Measurements from ENCODE around the gene GTPBP4. TPM values are rescaled to one million over a fixed set of nuclear protein-coding genes. Genes with fewer than 3 reads are reported as not detected.
"Not testable (repeated sequence)": the region's sequence is repeated elsewhere in the genome, so short reads cannot be mapped to it uniquely, and the experiment has no call there.

Gene GTPBP4
- total and polyA plus RNA-seq, 11 donors: 13.3 to 52.0 (median 28.8) TPM

DNA sequence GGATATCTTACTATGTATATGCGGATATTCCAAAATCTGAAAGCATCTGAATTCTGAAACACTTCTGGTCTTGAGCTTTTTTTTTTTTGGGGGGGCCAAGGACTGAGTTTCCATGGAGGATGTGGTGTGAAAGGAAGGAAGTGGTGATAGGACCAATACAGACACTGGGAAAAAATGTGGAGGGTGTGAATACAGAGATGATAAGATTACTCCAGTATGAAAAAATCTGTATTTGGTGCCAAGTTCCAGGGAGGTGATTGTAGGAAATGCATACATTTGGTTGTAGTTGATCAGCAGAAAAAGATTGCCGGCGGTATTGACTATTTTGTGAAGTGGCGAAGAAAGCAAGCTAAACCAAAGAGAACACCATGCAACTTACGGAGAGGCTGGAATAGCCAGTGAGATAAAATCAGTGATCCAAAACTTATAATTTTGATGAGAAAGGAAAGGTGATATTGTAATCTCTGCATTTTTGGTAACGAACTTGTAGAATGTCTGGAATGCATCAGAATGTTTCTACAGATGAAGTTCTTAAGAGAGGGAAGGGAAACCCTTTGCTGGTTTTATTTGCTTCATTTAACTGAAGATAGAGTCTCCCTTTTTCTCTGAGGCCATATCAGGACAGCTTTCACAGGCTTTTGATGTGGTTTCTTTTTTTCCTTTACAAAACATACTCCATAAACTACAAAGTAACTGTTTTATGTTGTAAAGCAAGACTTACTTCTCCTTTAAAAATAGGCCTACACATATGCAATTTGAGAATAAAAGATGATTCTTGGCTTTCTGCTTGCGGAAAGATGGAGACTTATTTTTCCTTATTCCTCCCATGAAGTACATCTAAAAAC, 73.9 kb downstream of the GTPBP4 start:
- no peaks in the 10 kb centered on the region for H3K27me3 ChIP-seq
- DNase-seq (no peak), ATAC-seq (no peak)
- peak overlapping the region in 1 of 12 donors; percentile 73 for H3K27ac ChIP-seq
- H3K4me1 ChIP-seq: peaks cover 0 to 64% (median 35%) of the 10 kb centered on the region in 12 donors
- H3K4me3 ChIP-seq: no peak overlapping the region
- H3K36me3 ChIP-seq: peaks cover 0 to 24% (median 6%) of the 10 kb centered on the region in 9 donors
- WGBS, 4 donors: 73 to 77% (median 75%) methylated on average over 7 of the region's 7 CpGs
- TF ChIP-seq CTCF (IDR thresholded peaks at IDR 0.05) (no peak), POLR2A (IDR thresholded peaks at IDR 0.05) (no peak)
- intact Hi-C loops (cut with DNase I): no loop called here
- H3K9me3 ChIP-seq: no peaks in the 10 kb centered on the region

- no peaks in the 10 kb centered on the region for H3K27me3 ChIP-seq
- peaks cover 0 to 24% (median 6%) of the 10 kb centered on the region in 9 donors for H3K36me3 ChIP-seq
- DNase-seq (no peak), ATAC-seq (peak in 3 of 4 donors; percentile 18 to 49 (median 45))
- 57 to 70% (median 64%) methylated on average over 7 of the region's 7 CpGs for WGBS, 4 donors
- intact Hi-C loops (cut with DNase I): no loop called here
- peaks cover 0 to 53% (median 29%) of the 10 kb centered on the region in 12 donors for H3K4me1 ChIP-seq
- no peak for TF ChIP-seq POLR2A (IDR thresholded peaks at IDR 0.05)
- no peak for TF ChIP-seq CTCF (IDR thresholded peaks at IDR 0.05)
- peak overlapping the region in 1 of 12 donors; percentile 73 for H3K27ac ChIP-seq
- no peak overlapping the region for H3K4me3 ChIP-seq
- H3K9me3 ChIP-seq: no peaks in the 10 kb centered on the region
Observed at GRCh38 chr10:1063232-1063865, 75.1 kb downstream of the GTPBP4 start.

DNA sequence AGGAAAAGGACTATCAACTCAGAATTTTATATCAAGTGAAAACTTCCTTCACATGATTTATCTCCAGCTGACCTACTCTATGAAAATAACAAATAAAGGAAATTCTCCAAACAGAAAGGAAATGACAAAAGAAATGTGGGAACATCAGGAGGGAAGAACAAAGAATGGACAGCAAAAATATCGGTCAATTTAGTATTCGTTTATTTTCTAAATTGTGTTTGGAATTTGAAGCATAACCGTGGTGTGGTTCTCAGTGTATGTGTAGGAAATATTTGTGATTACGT, 76.7 kb downstream of the GTPBP4 start:
- H3K27ac ChIP-seq: no peak overlapping the region
- no peak for TF ChIP-seq CTCF (IDR thresholded peaks at IDR 0.05)
- TF ChIP-seq POLR2A (IDR thresholded peaks at IDR 0.05): no peak
- no peaks in the 10 kb centered on the region for H3K27me3 ChIP-seq
- no peak for ATAC-seq
- WGBS, 4 donors: 74 to 84% (median 78%) methylated on average over 4 of the region's 4 CpGs
- intact Hi-C loops (cut with DNase I): no loop called here
- no peak for DNase-seq
- H3K4me1 ChIP-seq: peaks cover 0 to 47% (median 22%) of the 10 kb centered on the region in 12 donors
- H3K36me3 ChIP-seq: peaks cover 0 to 15% (median 6%) of the 10 kb centered on the region in 9 donors
- H3K9me3 ChIP-seq: no peaks in the 10 kb centered on the region
- H3K4me3 ChIP-seq: no peak overlapping the region

DNA sequence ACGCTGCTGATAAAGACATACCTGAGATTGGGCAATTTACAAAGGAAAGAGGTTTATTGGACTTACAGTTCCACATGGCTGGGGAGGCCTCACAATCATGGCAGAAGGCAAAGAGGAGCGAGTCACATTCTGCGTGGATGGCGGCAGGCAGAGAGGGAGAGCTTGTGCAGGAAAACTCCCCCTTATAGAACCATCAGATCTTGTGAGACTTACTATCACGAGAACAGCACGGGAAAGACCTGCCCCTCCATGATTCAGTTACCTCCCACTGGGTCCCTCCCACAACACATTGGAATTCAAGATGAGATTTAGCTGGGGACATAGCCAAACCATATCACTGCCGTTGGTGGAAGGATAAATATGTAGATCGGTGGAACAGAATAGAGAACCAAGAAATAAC, 78.5 kb downstream of the GTPBP4 start:
- ATAC-seq; H3K27me3 ChIP-seq; H3K4me3 ChIP-seq; intact Hi-C loops (cut with DNase I); H3K27ac ChIP-seq; H3K9me3 ChIP-seq; DNase-seq: not testable (repeated sequence)
- Histone ChIP-seq H3K4me1 (peaks cover 0 to 31% (median 14%) of the 10 kb centered on the region in 12 donors), H3K36me3 (peaks cover 0 to 14% (median 6%) of the 10 kb centered on the region in 9 donors)
- WGBS, 4 donors: 78 to 83% (median 80%) methylated on average over 8 of the region's 8 CpGs
